Activated T-helper 1 cell treated with anti-CD3 and anti-CD28 coated beads, Interleukin-12 subunit alpha, Interleukin-12 subunit beta, Interleukin-2, Interleukin-4 antibody, amounts not matched to agents 30 ng/mL and 10 ng/mL and 1 ng/mL, durations not matched to agents 14 hours and 24 hours and 36 hours (primary cell): ENCODE results near the gene UBE3B. TPM values are rescaled to one million over a fixed set of nuclear protein-coding genes. Genes with fewer than 3 reads are reported as not detected.

ENCODE experiments used
- DNase-seq: peaks from one replicate; pipeline ENCODE4 v3.0.0; 2021; ENCODE audit warnings: low spot score
- H3K27ac Mint-ChIP-seq: one replicate; pipeline ENCODE4 v1.8.0; 2021; ENCODE audit warnings: mild to moderate bottlenecking, mixed read lengths
- H3K27me3 Mint-ChIP-seq: one replicate; pipeline ENCODE4 v1.8.0; 2022; ENCODE audit warnings: mild to moderate bottlenecking, moderate library complexity, mixed read lengths; ENCODE audit not compliant: insufficient read depth
- H3K36me3 Mint-ChIP-seq: one replicate; pipeline ENCODE4 v1.8.0; 2021; ENCODE audit warnings: low read depth, mixed read lengths
- H3K4me1 Mint-ChIP-seq: one replicate; pipeline ENCODE4 v1.8.0; 2021; ENCODE audit warnings: low read depth, mixed read lengths
- H3K4me3 Mint-ChIP-seq: one replicate; pipeline ENCODE4 v1.8.0; 2021; ENCODE audit warnings: mild to moderate bottlenecking, moderate library complexity, mixed read lengths
- H3K9me3 Mint-ChIP-seq: one replicate; pipeline ENCODE4 v1.8.0; 2021; ENCODE audit warnings: mixed read lengths
- intact Hi-C: fragments of 100-400 bp; cut with micrococcal nuclease; formaldehyde crosslinking; loops from one replicate; pipeline ENCODE4 v1.15.1; 2024
- total RNA-seq: library from RNA; stranded (reverse); gene quantifications from 2 replicates; pipeline ENCODE4 v1.2.3, GENCODE V29; 2022

UBE3B gene
- total RNA-seq, 1 donor from 2014 or later: 29.3 TPM

DNA sequence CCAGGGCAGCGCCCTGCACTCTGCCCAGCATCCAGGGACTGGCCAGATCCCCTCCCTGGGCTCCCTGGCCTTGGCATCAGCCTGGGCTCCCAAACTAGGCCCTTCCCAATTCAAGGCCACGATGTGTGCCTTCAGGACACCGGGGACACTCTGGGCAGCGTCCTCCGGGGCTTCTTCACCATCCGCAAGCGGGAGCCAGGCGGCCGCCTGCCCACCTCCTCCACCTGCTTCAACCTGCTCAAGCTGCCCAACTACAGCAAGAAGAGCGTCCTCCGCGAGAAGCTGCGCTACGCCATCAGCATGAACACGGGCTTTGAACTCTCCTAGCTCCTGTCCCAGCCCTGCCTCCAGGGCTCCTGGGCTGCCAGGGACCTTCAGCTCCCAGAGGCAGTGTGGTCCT lies 57.0 kb downstream of the UBE3B start:
- no peaks in the 10 kb centered on the region for H3K36me3 Mint-ChIP-seq
- H3K9me3 Mint-ChIP-seq: no peaks in the 10 kb centered on the region
- DNase-seq: no peak
- H3K27ac Mint-ChIP-seq: no peak overlapping the region
- H3K4me1 Mint-ChIP-seq: no peaks in the 10 kb centered on the region
- intact Hi-C loops: no loop called here
- H3K27me3 Mint-ChIP-seq: no peaks in the 10 kb centered on the region
- H3K4me3 Mint-ChIP-seq: no peak overlapping the region

DNA sequence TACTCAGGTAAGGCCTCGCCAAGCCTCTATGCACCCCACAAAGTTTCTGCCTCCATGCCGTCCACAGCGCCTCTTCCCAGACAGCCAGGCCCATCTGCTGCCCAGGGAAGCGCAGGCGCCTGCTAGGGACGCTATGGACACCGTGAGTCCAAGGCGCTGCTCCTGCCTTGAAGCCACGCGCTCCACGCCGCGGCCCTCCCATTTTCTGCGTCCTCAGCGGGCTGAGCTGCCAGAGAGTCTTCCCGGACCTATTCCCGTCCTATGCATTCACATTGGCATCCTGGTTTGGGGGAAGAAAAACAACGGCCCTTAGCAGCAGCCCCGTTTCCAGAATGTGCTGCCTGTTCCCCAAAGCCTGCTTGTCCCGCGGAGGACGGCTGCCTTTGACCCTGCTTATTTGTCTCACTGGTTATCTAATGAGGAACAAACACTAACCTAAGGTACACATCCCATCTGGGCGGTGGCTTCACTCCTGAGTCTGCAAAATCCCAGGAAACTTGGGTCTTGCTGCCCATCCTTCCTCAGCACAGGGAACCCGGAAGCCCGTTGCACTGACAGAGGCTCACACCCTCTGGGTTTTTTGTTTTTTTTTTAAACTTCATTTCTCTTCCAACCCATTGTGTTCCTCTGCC lies 57.9 kb downstream of the UBE3B start:
- no peaks in the 10 kb centered on the region for H3K4me1 Mint-ChIP-seq
- H3K36me3 Mint-ChIP-seq: no peaks in the 10 kb centered on the region
- H3K9me3 Mint-ChIP-seq: no peaks in the 10 kb centered on the region
- H3K4me3 Mint-ChIP-seq: no peak overlapping the region
- H3K27ac Mint-ChIP-seq: no peak overlapping the region
- intact Hi-C loops: no loop called here
- no peaks in the 10 kb centered on the region for H3K27me3 Mint-ChIP-seq
- no peak for DNase-seq

DNA sequence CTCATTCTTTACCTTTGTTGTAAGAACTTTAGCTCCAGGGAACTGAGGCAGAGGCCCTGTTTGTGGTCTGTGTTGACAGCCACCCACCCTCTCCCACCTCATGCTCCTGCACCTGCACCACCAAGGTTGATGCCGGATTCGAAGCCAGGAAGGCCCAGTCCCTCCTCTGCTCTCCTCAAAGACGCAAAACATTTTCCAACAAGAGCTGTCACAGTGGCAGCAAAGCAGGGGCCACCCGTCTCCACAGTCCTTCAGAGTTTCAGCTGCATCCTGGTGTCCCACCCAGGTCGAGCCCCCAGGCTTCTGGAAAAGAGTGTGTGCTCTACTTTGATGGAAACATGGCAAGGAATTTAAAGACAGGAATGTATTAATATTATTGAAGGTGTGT lies 58.4 kb downstream of the UBE3B start:
- no peaks in the 10 kb centered on the region for H3K27me3 Mint-ChIP-seq
- H3K27ac Mint-ChIP-seq: no peak overlapping the region
- no peak for DNase-seq
- no peaks in the 10 kb centered on the region for H3K36me3 Mint-ChIP-seq
- H3K4me1 Mint-ChIP-seq: no peaks in the 10 kb centered on the region
- no peaks in the 10 kb centered on the region for H3K9me3 Mint-ChIP-seq
- intact Hi-C loops: no loop called here
- no peak overlapping the region for H3K4me3 Mint-ChIP-seq

DNA sequence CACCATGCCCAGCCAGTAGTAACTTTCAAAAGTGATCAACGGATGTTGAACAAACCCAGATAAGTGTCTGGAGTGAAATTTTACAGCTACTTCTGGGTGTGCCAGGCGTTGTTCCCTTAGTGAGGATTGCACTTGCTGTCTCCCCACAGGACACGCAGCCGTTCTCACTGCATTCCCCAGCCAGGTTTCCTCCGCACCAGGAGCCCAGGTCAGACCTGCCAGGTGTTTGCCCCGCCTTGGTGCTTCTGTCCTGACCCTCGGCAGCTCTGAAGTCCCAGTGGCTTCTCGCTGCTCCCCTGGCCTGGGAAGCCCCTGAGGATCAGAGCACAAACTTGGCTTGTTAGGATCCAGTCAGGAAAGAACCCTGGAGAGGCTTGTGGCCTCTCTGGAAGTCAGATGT lies 59.7 kb downstream of the UBE3B start:
- DNase-seq: no peak
- H3K27me3 Mint-ChIP-seq: no peaks in the 10 kb centered on the region
- intact Hi-C loops: no loop called here
- H3K36me3 Mint-ChIP-seq: no peaks in the 10 kb centered on the region
- H3K4me3 Mint-ChIP-seq: no peak overlapping the region
- no peak overlapping the region for H3K27ac Mint-ChIP-seq
- no peaks in the 10 kb centered on the region for H3K9me3 Mint-ChIP-seq
- no peaks in the 10 kb centered on the region for H3K4me1 Mint-ChIP-seq

DNA sequence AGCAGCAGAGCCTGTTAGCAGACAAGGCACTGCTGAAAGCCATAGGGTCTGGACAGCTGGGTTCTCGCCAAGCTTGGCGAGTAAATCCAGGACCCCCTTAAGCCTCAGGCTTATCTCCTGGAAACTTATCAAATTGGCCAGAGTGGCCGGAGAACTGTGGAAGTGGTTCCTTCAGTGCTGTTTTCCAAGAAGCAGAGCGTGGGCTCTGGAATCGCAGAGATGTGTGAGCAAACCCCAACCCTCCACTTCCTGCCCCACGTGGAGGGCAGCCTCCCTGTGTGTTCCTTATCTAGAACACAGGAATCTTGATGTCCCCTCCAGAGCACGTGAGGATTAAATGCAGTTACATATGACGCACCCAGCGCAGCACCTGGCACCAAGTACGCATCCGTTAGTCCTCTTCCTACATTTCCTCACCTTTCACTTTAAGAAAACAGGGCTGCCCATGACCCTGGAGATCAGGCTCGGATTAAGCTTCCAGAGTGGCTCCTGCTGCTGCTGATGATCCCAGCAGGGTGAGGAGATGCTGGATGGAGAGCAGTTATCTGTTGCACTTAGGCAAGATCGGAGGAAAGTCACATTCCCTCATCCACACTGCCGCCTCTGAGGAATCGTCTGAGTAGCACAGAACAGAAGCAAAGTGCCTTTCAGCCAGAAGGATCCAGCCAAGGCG lies 60.9 kb downstream of the UBE3B start:
- H3K4me1 Mint-ChIP-seq: no peaks in the 10 kb centered on the region
- intact Hi-C loops: no loop called here
- no peaks in the 10 kb centered on the region for H3K27me3 Mint-ChIP-seq
- no peak overlapping the region for H3K4me3 Mint-ChIP-seq
- H3K36me3 Mint-ChIP-seq: no peaks in the 10 kb centered on the region
- H3K9me3 Mint-ChIP-seq: no peaks in the 10 kb centered on the region
- no peak overlapping the region for H3K27ac Mint-ChIP-seq
- DNase-seq: no peak

DNA sequence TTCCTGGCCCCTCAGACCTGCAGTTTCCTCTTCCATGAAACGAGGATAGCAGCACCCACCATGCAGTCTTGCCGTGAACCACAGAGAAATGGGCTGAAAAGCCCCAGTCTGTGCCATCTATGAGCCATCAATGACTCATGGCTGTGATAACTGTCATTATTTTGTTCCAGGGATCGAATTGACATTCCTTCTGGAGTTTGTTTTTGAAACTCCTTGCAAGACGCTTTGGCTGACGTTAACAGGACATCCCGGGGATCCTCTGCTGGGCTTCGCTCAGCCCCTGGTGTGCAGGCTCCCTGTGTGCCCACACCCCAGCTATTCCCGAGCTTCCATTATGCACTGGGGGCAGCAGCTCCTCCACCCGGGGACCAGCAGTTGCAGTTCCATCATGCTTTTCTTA lies 62.1 kb downstream of the UBE3B start:
- no peak overlapping the region for H3K4me3 Mint-ChIP-seq
- no peak overlapping the region for H3K27ac Mint-ChIP-seq
- no peaks in the 10 kb centered on the region for H3K9me3 Mint-ChIP-seq
- no peak for DNase-seq
- H3K36me3 Mint-ChIP-seq: no peaks in the 10 kb centered on the region
- no peaks in the 10 kb centered on the region for H3K27me3 Mint-ChIP-seq
- H3K4me1 Mint-ChIP-seq: no peaks in the 10 kb centered on the region
- intact Hi-C loops: no loop called here

DNA sequence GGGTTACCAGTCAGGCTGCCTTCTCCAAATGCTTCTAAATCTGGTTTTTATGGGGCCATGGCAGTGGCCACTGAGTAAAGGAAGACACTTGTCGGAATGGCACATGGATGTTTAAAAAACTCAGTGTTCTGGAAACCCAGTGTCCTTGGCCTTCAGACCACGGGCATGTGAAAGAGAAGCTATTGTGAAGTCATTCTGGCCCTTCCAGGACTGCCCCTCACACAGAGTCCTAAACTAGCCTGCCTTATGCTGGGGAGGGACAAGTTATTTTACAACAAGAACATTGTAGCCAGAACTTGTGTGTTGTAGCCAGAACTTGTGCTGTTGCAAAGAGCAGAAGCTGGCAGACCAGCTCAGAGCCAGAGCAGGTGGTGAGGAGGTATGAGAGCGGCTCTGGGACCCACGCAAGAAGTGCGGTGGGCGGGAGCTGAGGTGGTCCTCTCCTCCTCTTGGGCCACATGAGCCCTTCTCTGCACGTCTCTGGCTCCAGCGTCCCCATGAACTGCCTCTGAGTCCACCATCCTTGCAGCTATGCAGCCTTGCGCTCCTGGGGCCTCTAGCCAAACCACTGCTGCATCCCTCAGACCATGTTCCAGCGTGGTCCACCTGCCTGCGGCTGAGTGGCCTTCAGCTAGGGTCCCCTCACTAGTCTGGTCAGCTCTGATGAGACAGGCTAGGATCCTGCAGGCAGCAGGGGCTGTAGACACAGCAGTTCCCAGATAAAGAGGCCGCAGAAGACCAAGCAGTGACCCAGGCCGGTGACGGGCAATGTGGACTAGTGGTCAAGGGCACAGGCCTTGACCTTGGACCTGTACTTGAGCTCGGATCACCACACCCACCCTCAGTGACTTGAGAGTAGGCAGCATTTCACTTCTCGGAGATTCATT lies 63.3 kb downstream of the UBE3B start:
- no peak overlapping the region for H3K27ac Mint-ChIP-seq
- no peak overlapping the region for H3K4me3 Mint-ChIP-seq
- intact Hi-C loops: no loop called here
- H3K9me3 Mint-ChIP-seq: no peaks in the 10 kb centered on the region
- peaks cover 2% of the 10 kb centered on the region for H3K27me3 Mint-ChIP-seq
- no peaks in the 10 kb centered on the region for H3K4me1 Mint-ChIP-seq
- H3K36me3 Mint-ChIP-seq: no peaks in the 10 kb centered on the region
- DNase-seq: no peak

DNA sequence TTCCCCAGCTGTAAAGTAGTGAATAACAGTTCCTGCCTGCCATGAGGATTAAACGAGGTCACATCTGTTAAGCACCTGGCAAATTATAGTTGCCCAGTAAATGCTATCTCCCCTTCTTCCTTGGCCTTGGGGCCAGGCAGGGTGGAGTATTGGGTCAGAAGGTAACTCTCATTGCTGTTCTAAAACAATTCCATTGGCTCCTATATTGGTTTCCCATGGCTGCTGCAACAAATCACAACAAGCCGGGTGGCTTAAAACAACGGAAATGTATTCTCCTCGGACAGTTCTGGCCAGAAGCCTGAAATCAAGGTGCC lies 63.9 kb downstream of the UBE3B start:
- H3K36me3 Mint-ChIP-seq: no peaks in the 10 kb centered on the region
- H3K27me3 Mint-ChIP-seq: peaks cover 2% of the 10 kb centered on the region
- intact Hi-C loops: no loop called here
- no peak overlapping the region for H3K27ac Mint-ChIP-seq
- no peak for DNase-seq
- no peak overlapping the region for H3K4me3 Mint-ChIP-seq
- H3K4me1 Mint-ChIP-seq: no peaks in the 10 kb centered on the region
- H3K9me3 Mint-ChIP-seq: no peaks in the 10 kb centered on the region

DNA sequence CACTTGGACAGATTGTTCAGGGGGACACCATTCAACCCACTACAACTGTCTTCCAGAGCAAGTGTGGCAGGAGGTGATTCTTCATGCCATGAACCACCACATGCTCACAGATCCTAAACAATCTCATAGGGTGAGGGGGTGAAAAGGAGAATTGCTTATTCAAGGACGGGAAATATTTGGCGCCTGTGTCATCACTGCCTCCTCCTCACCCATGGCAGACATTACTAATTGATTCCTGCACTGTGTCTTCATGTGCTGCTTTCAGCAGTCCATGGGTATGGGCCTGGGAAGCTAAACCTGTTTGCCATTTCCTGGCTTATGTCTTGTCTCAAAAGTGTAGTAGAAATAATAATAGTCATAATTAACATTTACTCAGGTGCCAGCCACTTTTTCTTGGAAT lies 64.6 kb downstream of the UBE3B start:
- intact Hi-C loops: no loop called here
- no peak overlapping the region for H3K27ac Mint-ChIP-seq
- no peak for DNase-seq
- H3K4me1 Mint-ChIP-seq: no peaks in the 10 kb centered on the region
- no peaks in the 10 kb centered on the region for H3K36me3 Mint-ChIP-seq
- H3K4me3 Mint-ChIP-seq: no peak overlapping the region
- no peaks in the 10 kb centered on the region for H3K9me3 Mint-ChIP-seq
- peaks cover 2% of the 10 kb centered on the region for H3K27me3 Mint-ChIP-seq

DNA sequence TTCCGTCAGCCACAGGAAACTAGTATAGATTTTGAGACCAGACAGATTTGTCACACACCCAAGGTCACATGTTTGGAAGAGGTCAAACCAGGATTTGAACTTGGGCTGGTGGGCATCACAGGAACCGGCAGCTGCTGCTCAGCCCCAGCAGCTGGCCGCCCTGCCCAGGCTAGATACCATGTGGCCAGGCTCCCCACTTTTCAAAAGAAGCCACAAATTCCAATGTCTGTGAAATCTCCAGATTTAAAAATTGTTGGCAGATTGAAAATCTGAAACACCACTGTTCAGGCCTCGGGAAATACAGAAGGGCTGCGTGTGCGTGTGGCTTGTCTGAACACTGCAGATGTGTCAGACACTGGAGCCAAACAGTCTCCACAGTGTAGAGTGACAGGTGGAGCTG lies 65.4 kb downstream of the UBE3B start:
- intact Hi-C loops: no loop called here
- Mint-ChIP-seq H3K4me3 (no peak overlapping the region), H3K36me3 (no peaks in the 10 kb centered on the region), H3K4me1 (no peaks in the 10 kb centered on the region), H3K27me3 (peaks cover 2% of the 10 kb centered on the region), H3K27ac (no peak overlapping the region), H3K9me3 (no peaks in the 10 kb centered on the region)
- DNase-seq: no peak

DNA sequence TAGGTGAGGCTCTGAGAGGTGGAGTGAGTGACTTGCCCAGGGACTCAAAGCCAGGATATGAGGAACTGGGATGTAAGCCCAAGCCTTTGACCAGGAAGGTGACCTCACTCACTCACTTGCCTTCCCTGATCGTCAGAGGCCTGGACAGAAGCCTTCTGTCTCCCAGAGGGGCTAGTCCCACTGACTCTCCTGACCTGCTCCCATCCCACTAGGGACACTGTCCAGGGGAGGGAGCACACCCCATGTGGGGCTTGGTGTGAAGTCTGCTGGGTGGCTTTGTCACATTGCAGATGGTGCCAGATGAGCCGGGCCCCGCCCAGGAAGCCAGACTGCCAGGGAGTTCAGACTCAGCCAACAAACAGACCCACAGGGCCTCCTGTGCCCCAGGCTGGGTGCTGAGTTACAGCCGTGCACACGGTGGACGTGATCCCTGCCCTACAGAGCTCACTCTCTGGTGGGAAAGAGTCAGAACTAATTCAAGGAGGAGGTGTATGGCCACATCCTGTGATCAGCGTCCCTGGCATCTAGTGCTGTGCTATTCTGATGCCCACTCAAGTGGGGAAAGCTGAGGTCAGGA lies 67.6 kb downstream of the UBE3B start:
- Mint-ChIP-seq H3K4me3 (no peak overlapping the region), H3K27me3 (peaks cover 13% of the 10 kb centered on the region), H3K9me3 (no peaks in the 10 kb centered on the region), H3K27ac (no peak overlapping the region), H3K36me3 (no peaks in the 10 kb centered on the region), H3K4me1 (no peaks in the 10 kb centered on the region)
- DNase-seq: no peak
- intact Hi-C loops: no loop called here

DNA sequence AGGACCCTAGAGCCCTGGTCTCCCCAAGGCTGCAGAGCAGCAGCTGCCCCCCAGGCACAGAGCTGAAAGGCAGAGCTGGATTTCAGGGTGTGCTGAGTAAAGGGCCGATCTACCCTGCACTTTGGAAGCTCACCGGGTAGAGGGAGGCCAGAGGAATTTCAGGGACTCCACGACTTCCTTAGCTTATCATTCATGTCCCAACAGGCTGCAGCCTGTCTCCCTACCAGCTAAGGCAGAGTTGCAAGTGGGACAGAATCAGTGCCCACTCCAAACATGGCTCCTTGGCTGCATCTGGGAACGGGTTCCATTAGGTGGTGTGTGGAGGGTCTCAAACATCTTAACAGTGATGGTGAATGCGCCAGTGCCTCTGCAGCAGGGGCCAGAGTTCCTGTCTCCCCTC lies 68.4 kb downstream of the UBE3B start:
- no peak overlapping the region for H3K4me3 Mint-ChIP-seq
- H3K27me3 Mint-ChIP-seq: peaks cover 13% of the 10 kb centered on the region
- intact Hi-C loops: no loop called here
- no peaks in the 10 kb centered on the region for H3K36me3 Mint-ChIP-seq
- no peak for DNase-seq
- H3K4me1 Mint-ChIP-seq: no peaks in the 10 kb centered on the region
- H3K27ac Mint-ChIP-seq: no peak overlapping the region
- H3K9me3 Mint-ChIP-seq: no peaks in the 10 kb centered on the region

DNA sequence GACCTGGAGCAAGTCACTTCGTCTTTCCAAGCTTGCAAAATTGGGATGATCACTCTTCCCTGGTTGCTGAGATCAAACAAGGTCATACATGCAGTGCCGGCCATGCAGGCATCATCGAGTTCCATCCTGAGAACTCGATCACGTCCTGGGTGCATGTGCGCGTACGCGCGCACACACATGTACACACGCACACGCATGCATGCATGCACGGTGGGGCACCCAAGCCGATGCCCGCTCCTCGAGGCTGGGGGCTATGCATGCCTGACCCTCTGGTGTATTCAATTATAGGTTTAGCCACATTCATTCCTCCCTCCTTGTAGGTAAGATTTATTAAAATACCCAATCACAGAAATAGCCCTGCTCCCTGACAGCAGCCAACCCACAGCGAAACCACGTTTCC lies 69.9 kb downstream of the UBE3B start:
- Mint-ChIP-seq H3K4me3 (no peak overlapping the region), H3K27ac (no peak overlapping the region), H3K36me3 (no peaks in the 10 kb centered on the region), H3K9me3 (no peaks in the 10 kb centered on the region), H3K4me1 (no peaks in the 10 kb centered on the region), H3K27me3 (peaks cover 15% of the 10 kb centered on the region)
- intact Hi-C loops: no loop called here
- DNase-seq: no peak
